Fibroblast of upper back skin (primary cell): ENCODE measurements around the gene UTS2B.

Source experiments
- DNase-seq: peaks from one replicate; pipeline ENCODE4 v3.0.0-alpha.2; 2013

The UTS2B gene

GRCh38 chr3:191329654-191330529 lies at the start of gene UTS2B:
Gene UTS2B, minus strand, starts transcription at chr3:191330526. Its CDS starts 48,337 bp downstream, at chr3:191282189.
- peak; percentile 53 for DNase-seq

- DNase-seq: peak; percentile 13
These were observed 49.7 kb upstream of the UTS2B start for GRCh38 chr3:191380001-191380400.

GRCh38 chr3:191379446-191379845 lies 49.1 kb upstream of the UTS2B start:
- DNase-seq: no peak

- DNase-seq: no peak
These were observed 48.0 kb upstream of the UTS2B start for GRCh38 chr3:191378142-191378812.

GRCh38 chr3:191376516-191377141 lies 46.3 kb upstream of the UTS2B start:
- DNase-seq: peak; percentile 49

GRCh38 chr3:191373327-191373726 lies 43.0 kb upstream of the UTS2B start:
- DNase-seq: no peak

- DNase-seq: no peak
These were observed 41.8 kb upstream of the UTS2B start for GRCh38 chr3:191372122-191372521.

- DNase-seq: peak; percentile 71
These were observed 39.3 kb upstream of the UTS2B start for GRCh38 chr3:191369616-191370010.

- DNase-seq: no peak
These were observed 38.7 kb upstream of the UTS2B start for GRCh38 chr3:191368755-191369615.

- no peak for DNase-seq
These were observed 36.3 kb upstream of the UTS2B start for GRCh38 chr3:191366675-191367074.

- DNase-seq: no peak
These were observed 32.9 kb upstream of the UTS2B start for GRCh38 chr3:191363221-191363620.

GRCh38 chr3:191362524-191363090 lies 32.3 kb upstream of the UTS2B start:
- no peak for DNase-seq

GRCh38 chr3:191362037-191362436 lies 31.7 kb upstream of the UTS2B start:
- no peak for DNase-seq

- DNase-seq: no peak
These were observed 31.1 kb upstream of the UTS2B start for GRCh38 chr3:191361456-191361855.

- DNase-seq: no peak
These were observed 30.3 kb upstream of the UTS2B start for GRCh38 chr3:191360620-191361019.

GRCh38 chr3:191358929-191359328 lies 28.6 kb upstream of the UTS2B start:
- DNase-seq: no peak

GRCh38 chr3:191357909-191358308 lies 27.6 kb upstream of the UTS2B start:
- no peak for DNase-seq

- DNase-seq: peak; percentile 87
These were observed 26.5 kb upstream of the UTS2B start for GRCh38 chr3:191356631-191357439.

- DNase-seq: no peak
These were observed 25.1 kb upstream of the UTS2B start for GRCh38 chr3:191355406-191355805.

- DNase-seq: no peak
These were observed 22.9 kb upstream of the UTS2B start for GRCh38 chr3:191353022-191353777.

- no peak for DNase-seq
These were observed 21.7 kb upstream of the UTS2B start for GRCh38 chr3:191352014-191352413.
